ENCODE measurements around the gene NCK2. TPM values are rescaled to one million over a fixed set of nuclear protein-coding genes. Genes with fewer than 3 reads are reported as not detected.

NCK2 gene
- total RNA-seq, 2 donors from 2014 or later, result 36.6 to 42.8 TPM

DNA sequence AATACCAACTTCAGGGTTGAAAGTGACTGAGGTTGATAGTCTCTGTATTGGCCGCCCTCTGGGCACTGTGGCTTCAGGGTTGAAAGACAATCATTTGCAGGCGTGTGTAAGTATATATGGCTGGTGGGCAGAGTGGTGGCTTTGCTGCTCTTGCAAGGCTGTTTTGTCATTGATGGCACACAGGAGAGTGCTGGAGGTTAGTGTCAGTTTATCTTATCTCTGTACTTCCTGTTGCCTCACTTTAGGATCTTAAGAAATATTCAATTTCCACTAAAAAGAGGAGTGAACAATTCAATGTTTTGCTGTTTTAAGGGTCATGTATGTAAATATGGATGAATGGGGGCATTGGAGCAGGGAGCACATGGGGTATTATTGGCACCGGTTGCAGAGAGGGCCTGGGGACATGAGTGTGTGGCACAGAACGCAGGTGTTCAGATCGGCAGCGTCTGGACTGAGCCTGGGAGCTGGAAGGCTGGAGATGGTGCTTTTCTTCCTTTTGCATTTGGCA lies 51.5 kb downstream of the NCK2 start:
- 72 to 75% methylated on average over 6 of the region's 6 CpGs for WGBS, 2 donors
- intact Hi-C loops (cut with DNase I), result no loop called here
- no peak overlapping the region for H3K4me3 ChIP-seq
- TF ChIP-seq POLR2A (IDR thresholded peaks at IDR 0.05), result no peak
- TF ChIP-seq, protein P1, sequence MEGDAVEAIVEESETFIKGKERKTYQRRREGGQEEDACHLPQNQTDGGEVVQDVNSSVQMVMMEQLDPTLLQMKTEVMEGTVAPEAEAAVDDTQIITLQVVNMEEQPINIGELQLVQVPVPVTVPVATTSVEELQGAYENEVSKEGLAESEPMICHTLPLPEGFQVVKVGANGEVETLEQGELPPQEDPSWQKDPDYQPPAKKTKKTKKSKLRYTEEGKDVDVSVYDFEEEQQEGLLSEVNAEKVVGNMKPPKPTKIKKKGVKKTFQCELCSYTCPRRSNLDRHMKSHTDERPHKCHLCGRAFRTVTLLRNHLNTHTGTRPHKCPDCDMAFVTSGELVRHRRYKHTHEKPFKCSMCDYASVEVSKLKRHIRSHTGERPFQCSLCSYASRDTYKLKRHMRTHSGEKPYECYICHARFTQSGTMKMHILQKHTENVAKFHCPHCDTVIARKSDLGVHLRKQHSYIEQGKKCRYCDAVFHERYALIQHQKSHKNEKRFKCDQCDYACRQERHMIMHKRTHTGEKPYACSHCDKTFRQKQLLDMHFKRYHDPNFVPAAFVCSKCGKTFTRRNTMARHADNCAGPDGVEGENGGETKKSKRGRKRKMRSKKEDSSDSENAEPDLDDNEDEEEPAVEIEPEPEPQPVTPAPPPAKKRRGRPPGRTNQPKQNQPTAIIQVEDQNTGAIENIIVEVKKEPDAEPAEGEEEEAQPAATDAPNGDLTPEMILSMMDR (IDR thresholded peaks at IDR 0.05), result no peak
- DNase-seq (no peak), ATAC-seq (no peak)
- H3K9me3 ChIP-seq, result no peaks in the 10 kb centered on the region
- H3K27ac ChIP-seq, result no peak overlapping the region
- peaks cover 47% of the 10 kb centered on the region for H3K4me1 ChIP-seq
- no peaks in the 10 kb centered on the region for H3K27me3 ChIP-seq
- no peaks in the 10 kb centered on the region for H3K36me3 ChIP-seq (replicated peaks in 1 of 2; ENCODE audit: insufficient read depth in 1 of 2, low read depth in 2 of 2)

DNA sequence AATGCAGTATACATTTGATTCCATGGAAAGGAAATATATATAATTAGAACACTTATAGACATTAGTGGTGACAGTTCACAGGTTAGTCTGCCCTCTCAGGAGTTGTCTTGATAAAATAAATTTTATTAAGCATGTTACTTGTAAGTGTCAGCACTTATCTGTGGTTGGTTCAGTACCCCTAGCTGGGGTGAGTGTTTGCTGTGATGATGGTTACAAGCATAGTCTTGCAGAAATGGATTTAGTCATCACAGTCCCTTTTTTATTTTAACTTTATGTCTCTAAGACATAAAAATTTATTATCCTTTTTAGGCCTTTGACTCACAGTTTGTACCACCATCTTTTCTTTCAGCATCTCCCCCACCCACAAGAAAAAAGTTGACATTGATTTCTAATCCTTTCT lies 52.1 kb downstream of the NCK2 start:
- ATAC-seq (no peak), DNase-seq (no peak)
- H3K9me3 ChIP-seq, result no peaks in the 10 kb centered on the region
- peaks cover 53% of the 10 kb centered on the region for H3K4me1 ChIP-seq
- intact Hi-C loops (cut with DNase I), result no loop called here
- H3K4me3 ChIP-seq, result no peak overlapping the region
- H3K36me3 ChIP-seq (replicated peaks in 1 of 2; ENCODE audit: insufficient read depth in 1 of 2, low read depth in 2 of 2), result no peaks in the 10 kb centered on the region
- TF ChIP-seq, protein P1 (IDR thresholded peaks at IDR 0.05), result no peak
- TF ChIP-seq POLR2A (IDR thresholded peaks at IDR 0.05), result no peak
- peak overlapping the region in 1 of 4 donors; percentile 52 for H3K27ac ChIP-seq
- no peaks in the 10 kb centered on the region for H3K27me3 ChIP-seq

DNA sequence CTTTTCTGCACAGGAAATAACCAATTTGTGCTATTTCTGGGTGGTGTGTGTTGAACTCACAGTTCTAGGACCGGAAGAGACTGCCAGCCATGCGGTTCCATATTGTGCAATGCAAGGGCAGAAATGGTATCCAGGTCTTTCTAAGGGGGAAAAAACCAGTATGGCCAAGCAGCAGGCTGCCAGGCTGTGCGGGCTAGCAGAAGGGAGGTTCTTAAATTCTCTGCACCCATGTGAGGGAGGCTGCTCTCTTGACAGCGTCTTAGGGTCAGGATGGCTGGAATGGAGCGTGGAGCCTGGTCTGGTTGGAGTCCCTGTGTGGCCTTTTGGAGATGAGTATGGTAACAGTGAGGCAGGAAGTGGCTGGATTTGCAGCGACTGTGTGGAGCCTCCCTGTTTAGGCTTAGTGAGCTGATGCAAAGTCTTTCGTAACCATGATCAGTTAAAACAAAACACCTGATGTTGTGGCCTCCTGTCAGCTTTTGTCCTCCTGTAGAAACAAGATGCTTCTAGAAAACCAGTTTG lies 52.6 kb downstream of the NCK2 start:
- Histone ChIP-seq H3K9me3 (no peaks in the 10 kb centered on the region), H3K27ac (peak overlapping the region in 1 of 4 donors; percentile 52), H3K4me3 (no peak overlapping the region), H3K27me3 (no peaks in the 10 kb centered on the region), H3K36me3 (replicated peaks in 1 of 2; ENCODE audit: insufficient read depth in 1 of 2, low read depth in 2 of 2) (no peaks in the 10 kb centered on the region), H3K4me1 (peaks cover 54% of the 10 kb centered on the region)
- no peak for ATAC-seq
- intact Hi-C loops (cut with DNase I), result no loop called here
- no peak for TF ChIP-seq POLR2A (IDR thresholded peaks at IDR 0.05)
- WGBS, 2 donors, result 66 to 89% methylated on average over 7 of the region's 7 CpGs
- DNase-seq, result peak in 1 of 4 donors; percentile 35

DNA sequence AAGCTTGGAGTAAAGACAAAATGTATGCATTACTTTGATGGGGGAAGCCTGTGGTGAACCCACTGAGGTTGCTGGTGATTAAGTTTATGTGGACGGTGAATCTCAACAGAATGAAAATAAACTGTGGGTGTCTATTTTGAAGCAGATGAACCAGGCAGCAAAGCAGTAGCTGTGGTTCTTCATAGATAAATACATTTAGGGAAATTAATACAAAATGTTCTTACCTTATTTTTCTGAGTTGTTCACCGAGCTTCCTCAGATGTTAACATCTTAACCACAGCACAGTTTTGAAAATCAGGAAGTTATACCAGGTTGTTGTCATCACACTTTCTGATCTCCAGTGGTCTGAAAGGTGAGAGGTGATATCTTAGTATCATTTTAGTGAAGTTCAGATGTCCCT lies 53.9 kb downstream of the NCK2 start:
- Histone ChIP-seq H3K4me3 (no peak overlapping the region), H3K36me3 (replicated peaks in 1 of 2; ENCODE audit: insufficient read depth in 1 of 2, low read depth in 2 of 2) (no peaks in the 10 kb centered on the region), H3K4me1 (peaks cover 57% of the 10 kb centered on the region), H3K27ac (no peak overlapping the region), H3K27me3 (no peaks in the 10 kb centered on the region), H3K9me3 (no peaks in the 10 kb centered on the region)
- TF ChIP-seq, protein P1 (IDR thresholded peaks at IDR 0.05), result no peak
- TF ChIP-seq POLR2A (IDR thresholded peaks at IDR 0.05), result no peak
- intact Hi-C loops (cut with DNase I), result no loop called here
- ATAC-seq (no peak), DNase-seq (no peak)
- 69 to 73% methylated on average over 2 of the region's 2 CpGs for WGBS, 2 donors

DNA sequence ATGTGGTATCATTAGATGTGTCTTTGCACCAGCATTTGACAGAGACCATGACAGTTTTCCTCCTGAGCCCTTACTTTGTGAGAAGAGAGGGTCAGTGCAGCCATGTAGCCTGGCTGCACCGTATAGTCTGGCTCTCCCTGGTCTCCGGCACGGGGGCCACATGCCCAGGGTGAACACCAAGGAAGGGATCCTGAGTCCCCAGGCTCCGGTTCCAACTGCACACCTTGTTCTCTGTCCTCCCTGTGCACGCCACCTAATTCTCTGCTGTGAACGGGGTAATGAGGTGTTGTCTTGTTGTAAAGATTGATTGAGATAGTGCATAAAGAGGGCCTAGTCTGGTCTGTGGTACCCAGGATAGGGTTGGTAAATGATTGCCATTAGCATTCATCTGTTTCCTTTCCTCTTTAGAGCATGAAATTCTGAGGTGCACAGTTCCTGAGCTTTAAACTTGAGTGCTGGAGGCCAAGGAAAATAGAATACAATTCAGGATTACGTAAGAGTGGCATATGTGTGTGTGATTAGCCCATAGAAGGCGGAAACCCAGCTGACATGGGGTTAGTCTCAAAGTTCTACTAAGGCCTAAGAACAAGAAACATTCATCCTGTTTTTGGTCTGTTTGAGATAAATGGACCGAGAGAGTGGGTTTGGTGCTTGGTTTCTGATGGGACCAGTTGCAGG lies 55.5 kb downstream of the NCK2 start:
- Histone ChIP-seq H3K4me1 (peaks cover 67% of the 10 kb centered on the region), H3K36me3 (replicated peaks in 1 of 2; ENCODE audit: insufficient read depth in 1 of 2, low read depth in 2 of 2) (no peaks in the 10 kb centered on the region), H3K27ac (peak overlapping the region in 1 of 4 donors; percentile 11), H3K9me3 (no peaks in the 10 kb centered on the region), H3K27me3 (no peaks in the 10 kb centered on the region), H3K4me3 (no peak overlapping the region)
- no peak for TF ChIP-seq POLR2A (IDR thresholded peaks at IDR 0.05)
- TF ChIP-seq, protein P1 (IDR thresholded peaks at IDR 0.05), result no peak
- 83 to 85% methylated on average over 9 of the region's 9 CpGs for WGBS, 2 donors
- intact Hi-C loops (cut with DNase I), result no loop called here
- DNase-seq (no peak), ATAC-seq (no peak)

Measured in body of pancreas (tissue), 4 donors.